PC-3 (cell line): ENCODE results near the gene HMCN2. TPM values are rescaled to one million over a fixed set of nuclear protein-coding genes. Genes with fewer than 3 reads are reported as not detected.

ENCODE experiments used
- ATAC-seq: fragments of 200-7000 bp; cut with Tn5 transposase; 2 replicates; pipeline ENCODE4 v1.9.1; 2020; ENCODE audit warnings: mild to moderate bottlenecking, moderate library complexity
- BruUV-seq: library from RNA; stranded (reverse); fragments of 400-500 nt; replicated peaks from 2 replicates; lab custom pipeline; 2021; lab: Mats Ljungman, UMichigan
- CTCF ChIA-PET: fragments of 300-600 bp; sonication (Branson Sonifier 250); formaldehyde crosslinking; loops from one replicate; lab custom pipeline; 2022; ENCODE audit warnings: antibody characterized with exemption; lab: Charles Lee
- POLR2A ChIA-PET: fragments of 300-600 bp; sonication (Branson Sonifier 250); formaldehyde crosslinking; loops from one replicate; lab custom pipeline; 2022; ENCODE audit warnings: antibody characterized with exemption; ENCODE audit not compliant: unreplicated experiment; lab: Charles Lee
- DNase-seq: peaks from one replicate; pipeline ENCODE4 v3.0.0-alpha.2; 2015
- H2AFZ ChIP-seq: fragments of 300-600 bp; sonication (generic); 2 replicates; pipeline ENCODE4 v1.6.0; 2016; ENCODE audit warnings: antibody characterized with exemption, low read length
- H3F3A ChIP-seq: fragments of 300-600 bp; sonication (generic); one replicate; pipeline ENCODE4 v1.6.0; 2017; ENCODE audit warnings: antibody characterized with exemption, low read length, control low read depth, mild to moderate bottlenecking; ENCODE audit not compliant: unreplicated experiment
- H3K27ac ChIP-seq: fragments of 300-600 bp; sonication (generic); 2 replicates; pipeline ENCODE4 v1.5.1; 2016; ENCODE audit warnings: mild to moderate bottlenecking, low read length
- H3K27me3 ChIP-seq: fragments of 300-600 bp; sonication (generic); 2 replicates; pipeline ENCODE4 v1.6.1; 2016; ENCODE audit warnings: low read length, mixed read lengths
- H3K36me3 ChIP-seq: fragments of 300-600 bp; sonication (generic); 2 replicates; pipeline ENCODE4 v1.6.1; 2016; ENCODE audit warnings: low read depth, mixed run types, low read length, mixed read lengths
- H3K4me1 ChIP-seq: fragments of 300-600 bp; sonication (generic); 2 replicates; pipeline ENCODE4 v1.5.1; 2016; ENCODE audit warnings: low read length; ENCODE audit not compliant: insufficient read depth
- H3K4me2 ChIP-seq: fragments of 300-600 bp; sonication (generic); 2 replicates; pipeline ENCODE4 v1.6.0; 2016; ENCODE audit warnings: low read length
- H3K4me3 ChIP-seq: fragments of 300-600 bp; sonication (generic); 2 replicates; pipeline ENCODE4 v1.5.1; 2016; ENCODE audit warnings: mild to moderate bottlenecking, low read length, mixed read lengths
- H3K79me2 ChIP-seq: fragments of 300-600 bp; sonication (generic); 2 replicates; pipeline ENCODE4 v1.6.1; 2017; ENCODE audit warnings: low read length, mixed read lengths
- H3K9ac ChIP-seq: fragments of 300-600 bp; sonication (generic); 2 replicates; pipeline ENCODE4 v1.6.0; 2016; ENCODE audit warnings: mild to moderate bottlenecking, low read length
- H3K9me2 ChIP-seq: fragments of 300-600 bp; sonication (generic); replicated peaks from 2 replicates; pipeline ENCODE4 v1.6.1; 2016; ENCODE audit warnings: mixed run types, low read length, mixed read lengths
- H3K9me3 ChIP-seq: fragments of 300-600 bp; sonication (generic); 2 replicates; pipeline ENCODE4 v1.6.1; 2016; ENCODE audit warnings: low read length, mixed read lengths
- H4K20me1 ChIP-seq: fragments of 300-600 bp; sonication (generic); 2 replicates; pipeline ENCODE4 v1.6.1; 2016; ENCODE audit warnings: low read length, mixed read lengths
- CTCF ChIP-seq: fragments of 300-600 bp; sonication (generic); conservative IDR thresholded peaks from 2 replicates; pipeline ENCODE4 v1.5.1; 2017; ENCODE audit warnings: antibody characterized with exemption, low read depth, mild to moderate bottlenecking, low read length
- EZH2 ChIP-seq: fragments of 300-600 bp; sonication (generic); IDR thresholded peaks from one replicate; pipeline ENCODE4 v1.6.1; 2017; ENCODE audit warnings: antibody characterized with exemption, mild to moderate bottlenecking, low read length; ENCODE audit not compliant: unreplicated experiment
- EZH2phosphoT487 ChIP-seq: fragments of 300-600 bp; sonication (generic); IDR thresholded peaks from 2 replicates; pipeline ENCODE4 v1.6.1; 2018; ENCODE audit warnings: mild to moderate bottlenecking, antibody characterized with exemption, low read length, borderline replicate concordance
- intact Hi-C: fragments of 100-400 bp; cut with micrococcal nuclease; formaldehyde crosslinking; loops from 2 replicates; pipeline ENCODE4 v1.9.0; 2023
- total RNA-seq: library from RNA; depleted of rRNA; stranded (reverse); fragments of >200 nt; gene quantifications from 2 replicates; pipeline ENCODE4 v1.2.3, GENCODE V29; 2014

HMCN2 gene
- total RNA-seq, 1 experiment from 2014 or later: 0.11 TPM

- DNase-seq (no peak), ATAC-seq (no peak)
- TF ChIP-seq EZH2phosphoT487 (no peak), CTCF (no peak), EZH2 (no peak)
- no peak overlapping the region for H3K9ac ChIP-seq
- H3K4me3 ChIP-seq: no peak overlapping the region
- peaks cover 18% of the 10 kb centered on the region for H3K27me3 ChIP-seq
- H3K4me2 ChIP-seq: no peak overlapping the region
- ChIA-PET CTCF (no interaction called here), POLR2A (no interaction called here)
- H3K9me3 ChIP-seq: no peaks in the 10 kb centered on the region
- H2AFZ ChIP-seq: no peak overlapping the region
- H3K36me3 ChIP-seq: no peaks in the 10 kb centered on the region
- no TSS peak for BruUV-seq
- intact Hi-C loops: no loop called here
- H3F3A ChIP-seq: no peaks in the 10 kb centered on the region
- no peaks in the 10 kb centered on the region for H3K9me2 ChIP-seq
- H3K79me2 ChIP-seq: no peaks in the 10 kb centered on the region
- no peaks in the 10 kb centered on the region for H4K20me1 ChIP-seq
- H3K27ac ChIP-seq: no peak overlapping the region
- H3K4me1 ChIP-seq: no peaks in the 10 kb centered on the region
These were observed 18.7 kb downstream of the HMCN2 start for GRCh38 chr9:130284249-130284625.

- peaks cover 22% of the 10 kb centered on the region for H3K27me3 ChIP-seq
- no peak overlapping the region for H3K4me3 ChIP-seq
- H4K20me1 ChIP-seq: no peaks in the 10 kb centered on the region
- POLR2A ChIA-PET: no interaction called here
- no peaks in the 10 kb centered on the region for H3K4me1 ChIP-seq
- TF ChIP-seq EZH2 (no peak), EZH2phosphoT487 (no peak)
- no peak overlapping the region for H2AFZ ChIP-seq
- no peaks in the 10 kb centered on the region for H3K9me3 ChIP-seq
- no peaks in the 10 kb centered on the region for H3K9me2 ChIP-seq
- DNase-seq: no peak
- CTCF ChIA-PET: no interaction called here
- H3F3A ChIP-seq: no peaks in the 10 kb centered on the region
- H3K79me2 ChIP-seq: no peaks in the 10 kb centered on the region
- no peaks in the 10 kb centered on the region for H3K36me3 ChIP-seq
- intact Hi-C loops: no loop called here
- no peak overlapping the region for H3K4me2 ChIP-seq
- H3K27ac ChIP-seq: no peak overlapping the region
- BruUV-seq: no TSS peak
- ATAC-seq: no peak
- no peak overlapping the region for H3K9ac ChIP-seq
These were observed 19.1 kb downstream of the HMCN2 start for GRCh38 chr9:130284690-130285089.

DNA sequence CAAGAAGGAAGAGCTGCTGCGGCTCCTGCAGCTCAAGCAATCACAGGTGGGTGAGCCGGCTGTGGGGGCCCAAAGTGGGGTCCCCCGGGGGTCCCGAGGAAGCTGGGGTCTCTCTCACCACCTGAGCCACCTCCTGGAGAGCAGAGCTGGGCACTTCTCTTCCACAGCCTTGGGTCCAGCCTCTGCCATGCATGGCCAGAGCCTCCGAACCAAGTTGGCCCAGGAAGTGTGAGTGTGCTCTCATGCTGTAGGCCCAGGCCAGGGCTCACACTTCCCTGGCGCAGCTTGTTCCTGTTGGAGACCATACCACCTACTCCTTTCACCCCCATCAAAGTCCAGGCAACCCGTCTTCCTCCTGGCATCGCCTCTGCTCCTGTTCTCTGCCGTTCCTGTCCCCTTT lies 19.7 kb downstream of the HMCN2 start:
- Histone ChIP-seq H3K9ac (no peak overlapping the region), H3K79me2 (no peaks in the 10 kb centered on the region), H3K4me1 (no peaks in the 10 kb centered on the region), H3K9me3 (no peaks in the 10 kb centered on the region), H3F3A (no peaks in the 10 kb centered on the region), H3K4me2 (no peak overlapping the region), H3K36me3 (no peaks in the 10 kb centered on the region), H3K27ac (no peak overlapping the region), H3K4me3 (no peak overlapping the region), H4K20me1 (no peaks in the 10 kb centered on the region), H2AFZ (no peak overlapping the region), H3K9me2 (no peaks in the 10 kb centered on the region), H3K27me3 (peaks cover 28% of the 10 kb centered on the region)
- ChIA-PET CTCF (no interaction called here), POLR2A (no interaction called here)
- no TSS peak for BruUV-seq
- DNase-seq (no peak), ATAC-seq (no peak)
- intact Hi-C loops: no loop called here
- TF ChIP-seq EZH2 (no peak), CTCF (no peak)
